ENCODE results near the gene EME1.
A peak's percentile ranks its signal among the peaks of the same experiment; 100 is the strongest.
"Not testable (repeated sequence)": the region's sequence is repeated elsewhere in the genome, so short reads cannot be mapped to it uniquely, and the experiment has no call there.

EME1 gene

DNA sequence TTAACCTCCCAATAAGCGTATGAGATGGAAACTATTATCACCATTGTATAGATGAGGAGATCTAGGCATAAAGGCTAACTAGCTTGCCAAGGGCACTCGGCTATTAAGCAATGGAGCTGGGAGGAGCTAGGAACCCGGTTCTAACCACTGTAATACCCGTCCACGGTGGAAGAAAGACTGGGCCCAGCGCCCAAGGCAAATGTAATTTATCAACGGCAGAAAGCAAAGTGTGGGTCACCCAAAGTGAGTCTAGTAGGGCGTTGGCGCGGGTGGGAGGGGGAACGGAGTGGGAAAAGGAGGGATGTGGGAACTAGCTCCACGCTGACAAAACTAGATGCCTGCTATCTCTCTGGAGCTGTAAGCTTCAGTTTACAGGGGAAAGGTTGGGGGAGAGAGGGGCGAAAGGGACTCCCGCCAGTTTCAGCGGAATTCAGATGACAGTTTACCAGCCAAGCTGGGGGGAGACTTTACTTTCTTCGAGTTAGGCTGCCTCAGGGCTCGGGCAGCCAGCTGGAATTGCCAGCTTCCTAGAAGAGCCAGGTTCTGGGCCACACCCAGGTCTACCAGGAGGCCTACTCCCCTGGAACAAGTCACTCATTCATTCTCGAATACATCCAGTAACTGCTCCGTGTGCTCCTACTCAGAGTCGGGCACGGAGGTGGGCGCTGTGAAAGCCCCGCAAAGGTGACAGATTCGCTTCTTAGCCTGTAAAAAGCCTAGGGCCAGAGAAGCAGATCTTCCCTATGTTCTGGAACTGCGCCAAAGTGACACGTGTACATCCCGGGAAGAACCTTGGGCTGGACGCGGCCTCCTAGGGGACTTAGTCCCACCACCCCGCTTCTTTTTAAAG, 23.5 kb downstream of the EME1 start:
- TF ChIP-seq, protein P1, sequence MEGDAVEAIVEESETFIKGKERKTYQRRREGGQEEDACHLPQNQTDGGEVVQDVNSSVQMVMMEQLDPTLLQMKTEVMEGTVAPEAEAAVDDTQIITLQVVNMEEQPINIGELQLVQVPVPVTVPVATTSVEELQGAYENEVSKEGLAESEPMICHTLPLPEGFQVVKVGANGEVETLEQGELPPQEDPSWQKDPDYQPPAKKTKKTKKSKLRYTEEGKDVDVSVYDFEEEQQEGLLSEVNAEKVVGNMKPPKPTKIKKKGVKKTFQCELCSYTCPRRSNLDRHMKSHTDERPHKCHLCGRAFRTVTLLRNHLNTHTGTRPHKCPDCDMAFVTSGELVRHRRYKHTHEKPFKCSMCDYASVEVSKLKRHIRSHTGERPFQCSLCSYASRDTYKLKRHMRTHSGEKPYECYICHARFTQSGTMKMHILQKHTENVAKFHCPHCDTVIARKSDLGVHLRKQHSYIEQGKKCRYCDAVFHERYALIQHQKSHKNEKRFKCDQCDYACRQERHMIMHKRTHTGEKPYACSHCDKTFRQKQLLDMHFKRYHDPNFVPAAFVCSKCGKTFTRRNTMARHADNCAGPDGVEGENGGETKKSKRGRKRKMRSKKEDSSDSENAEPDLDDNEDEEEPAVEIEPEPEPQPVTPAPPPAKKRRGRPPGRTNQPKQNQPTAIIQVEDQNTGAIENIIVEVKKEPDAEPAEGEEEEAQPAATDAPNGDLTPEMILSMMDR (IDR thresholded peaks at IDR 0.05; ENCODE audit: unreplicated experiment in 3 of 3): no peak
- peak overlapping the region; percentile 96 to 98 (median 97) for H3K4me3 Mint-ChIP-seq
- peaks cover 17% of the 10 kb centered on the region for H3K4me1 Mint-ChIP-seq
- peak overlapping the region; percentile 55 to 78 (median 67) for H3K27ac Mint-ChIP-seq
- peaks cover 2% of the 10 kb centered on the region for H3K9me3 Mint-ChIP-seq
- H3K36me3 Mint-ChIP-seq (ENCODE audit: low read depth): peaks cover 34% of the 10 kb centered on the region
- H3K27me3 Mint-ChIP-seq (ENCODE audit: low read depth): no peaks in the 10 kb centered on the region

DNA sequence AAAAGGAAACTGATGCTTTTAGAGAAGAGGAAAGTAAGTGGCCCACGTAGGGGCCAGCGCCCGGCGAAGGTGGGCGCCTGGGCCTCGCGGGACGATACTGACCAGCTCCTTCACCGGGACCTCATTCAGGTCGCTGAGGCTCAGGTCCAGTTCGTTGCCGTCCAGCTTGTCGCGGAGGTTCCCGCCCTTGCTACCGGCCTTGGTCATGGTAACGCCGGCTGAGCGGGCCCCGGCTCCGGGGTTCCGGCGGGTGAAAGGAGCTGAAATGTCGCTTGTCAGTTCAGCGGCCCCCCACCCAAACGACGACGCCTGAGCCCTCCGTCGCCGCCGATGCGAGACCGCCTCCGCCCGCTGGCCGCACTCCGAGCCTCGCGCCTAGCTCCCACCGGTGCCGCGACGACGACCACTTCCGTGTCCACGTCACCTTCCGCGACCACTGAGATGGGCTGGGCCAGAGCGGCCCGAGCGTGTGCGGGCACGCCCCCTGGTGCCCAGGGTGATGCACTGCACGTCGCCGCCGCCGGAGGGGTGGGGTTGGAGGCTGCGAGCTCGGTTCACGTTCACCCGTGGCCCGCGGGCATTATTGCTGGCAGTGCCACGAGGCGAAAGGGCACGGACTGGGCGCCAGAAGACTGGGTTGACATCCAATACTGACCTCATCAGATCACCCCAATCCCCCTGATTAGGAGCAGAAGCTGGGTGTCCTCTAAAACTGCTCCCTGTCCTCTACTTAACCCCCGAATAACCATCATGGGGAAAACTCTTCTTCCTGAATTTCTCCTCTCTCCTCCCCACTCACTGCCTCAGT, 24.3 kb downstream of the EME1 start, which contains the start of gene LRRC59:
Gene LRRC59, minus strand, starts transcription at position 413 of the 808 bp plus-strand sequence. Its CDS starts 206 bp downstream, at position 207.
- peak within 1 kb of the TSS; percentile 96 to 98 (median 97) for H3K4me3 Mint-ChIP-seq
- H3K27ac Mint-ChIP-seq: peak within 1 kb of the TSS; percentile 65 to 78 (median 67)
- no peaks in the 10 kb centered on the region for H3K27me3 Mint-ChIP-seq (ENCODE audit: low read depth)

DNA sequence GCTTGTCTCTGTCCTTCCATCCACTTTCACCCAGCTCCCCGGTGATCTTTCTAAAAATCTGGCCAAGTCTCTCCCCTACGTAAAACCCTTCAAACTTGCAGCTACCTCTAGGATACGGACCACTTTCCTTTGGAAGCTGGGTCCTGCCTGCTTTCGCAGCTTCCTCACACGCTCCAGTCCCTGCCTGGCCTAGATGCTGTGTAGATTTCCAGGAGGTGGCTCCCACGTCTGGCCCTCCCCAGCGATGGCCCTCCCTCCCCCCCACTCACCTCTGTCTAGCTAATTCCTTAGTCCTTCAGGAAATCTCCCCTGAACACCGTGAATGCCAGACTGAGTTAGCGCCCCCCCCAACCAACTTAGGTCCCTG, 24.9 kb downstream of the EME1 start:
- TF ChIP-seq, protein P1 (IDR thresholded peaks at IDR 0.05; ENCODE audit: unreplicated experiment in 3 of 3): no peak
- Mint-ChIP-seq H3K27ac (peak overlapping the region; percentile 37 to 65 (median 52)), H3K4me3 (peak overlapping the region; percentile 96 to 98 (median 97)), H3K36me3 (ENCODE audit: low read depth) (peaks cover 20% of the 10 kb centered on the region), H3K27me3 (ENCODE audit: low read depth) (no peaks in the 10 kb centered on the region), H3K4me1 (peaks cover 17% of the 10 kb centered on the region), H3K9me3 (peaks cover 2% of the 10 kb centered on the region)

More for the DNA sequence above, 24.3 kb downstream of the EME1 start, which contains the start of gene LRRC59:
- TF ChIP-seq, protein P1 (IDR thresholded peaks at IDR 0.05; ENCODE audit: unreplicated experiment in 3 of 3): peak; percentile 98 to 99 (median 99)
- peaks cover 26% of the 10 kb centered on the region for H3K36me3 Mint-ChIP-seq (ENCODE audit: low read depth)
- H3K4me1 Mint-ChIP-seq: peaks cover 17% of the 10 kb centered on the region
- H3K9me3 Mint-ChIP-seq: peaks cover 2% of the 10 kb centered on the region

DNA sequence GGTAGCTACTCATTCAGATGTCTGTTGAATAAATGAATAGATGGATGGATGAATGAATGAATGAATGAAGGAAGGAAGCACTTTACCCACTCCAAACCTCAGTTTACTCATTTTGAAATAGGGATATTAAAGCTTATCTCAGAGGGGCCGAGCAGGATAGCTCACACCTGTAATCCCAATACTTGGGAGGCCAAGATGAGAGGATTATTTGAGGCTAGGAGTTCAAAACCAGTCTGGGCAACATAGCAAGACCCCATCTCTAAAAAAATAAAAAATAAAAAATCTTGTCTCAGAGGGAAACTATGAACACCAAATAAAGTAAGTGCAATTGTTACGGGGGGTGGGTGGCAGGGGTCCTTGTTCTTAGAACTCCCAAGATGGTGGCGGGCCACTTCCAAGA, 25.6 kb downstream of the EME1 start:
- peaks cover 17% of the 10 kb centered on the region for H3K4me1 Mint-ChIP-seq
- H3K36me3 Mint-ChIP-seq (ENCODE audit: low read depth): peaks cover 13% of the 10 kb centered on the region
- not testable (repeated sequence) for H3K27me3 Mint-ChIP-seq (ENCODE audit: low read depth); H3K9me3 Mint-ChIP-seq; H3K27ac Mint-ChIP-seq
- H3K4me3 Mint-ChIP-seq: peak overlapping the region; percentile 74 to 97 (median 96)

DNA sequence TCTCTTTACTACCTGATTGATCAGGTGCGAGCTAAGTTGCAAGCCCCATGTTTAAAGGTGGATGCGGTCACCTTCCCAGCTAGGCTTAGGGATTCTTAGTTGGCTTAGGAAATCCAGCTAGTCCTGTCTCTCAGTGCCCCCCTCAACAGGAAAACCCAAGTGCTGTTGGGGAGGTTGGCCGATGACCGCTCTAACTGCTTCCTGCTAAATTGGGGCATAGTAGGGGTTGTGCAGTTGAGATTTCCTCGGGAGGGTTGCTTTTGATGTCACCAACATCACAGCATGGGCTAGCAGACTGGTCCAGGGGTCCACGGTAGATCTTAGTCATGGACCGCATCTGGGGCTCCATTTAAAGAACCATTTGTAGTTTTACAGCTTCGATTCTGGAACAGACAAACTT, 26.6 kb downstream of the EME1 start:
- not testable (repeated sequence) for H3K9me3 Mint-ChIP-seq; H3K27me3 Mint-ChIP-seq (ENCODE audit: low read depth); H3K36me3 Mint-ChIP-seq (ENCODE audit: low read depth); H3K27ac Mint-ChIP-seq
- Mint-ChIP-seq H3K4me3 (peak overlapping the region; percentile 44 to 73 (median 71)), H3K4me1 (peaks cover 17% of the 10 kb centered on the region)

DNA sequence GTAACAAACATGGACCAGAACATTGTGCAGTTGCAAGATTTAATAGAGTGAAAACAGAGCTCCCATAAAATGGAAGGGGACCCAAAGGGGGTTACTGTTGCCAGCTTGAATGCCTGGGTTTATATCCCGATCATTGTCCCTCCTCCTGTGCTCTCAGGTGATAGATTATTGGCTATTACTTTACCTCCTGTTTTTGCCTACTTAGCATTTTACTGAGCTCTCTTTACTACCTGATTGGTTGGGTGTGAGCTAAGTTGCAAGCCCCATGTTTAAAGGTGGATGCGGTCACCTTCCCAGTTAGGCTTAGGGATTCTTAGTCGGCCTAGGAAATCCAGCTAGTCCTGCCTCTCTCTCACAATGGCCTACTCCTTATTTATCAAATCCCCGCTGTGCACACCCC, 32.3 kb downstream of the EME1 start:
- H3K9me3 Mint-ChIP-seq; H3K36me3 Mint-ChIP-seq (ENCODE audit: low read depth); H3K27ac Mint-ChIP-seq; H3K4me3 Mint-ChIP-seq; H3K4me1 Mint-ChIP-seq: not testable (repeated sequence)
- peaks cover 21% of the 10 kb centered on the region for H3K27me3 Mint-ChIP-seq (ENCODE audit: low read depth)

DNA sequence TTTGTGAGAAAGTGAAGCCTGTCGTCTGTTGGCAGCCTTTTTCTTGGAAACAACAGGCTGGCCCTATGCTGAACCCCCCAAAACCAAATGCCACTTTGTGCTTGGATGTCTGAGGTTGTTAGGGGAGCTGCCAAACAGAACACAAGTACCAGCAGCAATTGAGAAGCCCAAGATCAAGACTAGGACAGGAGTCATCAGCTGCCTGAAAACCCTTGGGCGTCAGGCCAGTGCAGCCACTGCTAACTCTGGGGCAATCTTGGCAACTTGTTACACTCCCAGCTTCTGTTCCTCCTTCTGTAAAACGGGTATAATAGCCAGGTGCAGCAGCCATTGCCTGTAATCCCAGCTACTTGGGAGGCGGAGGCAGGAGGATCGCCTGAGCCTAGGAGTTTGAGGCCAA, 33.5 kb downstream of the EME1 start:
- Mint-ChIP-seq H3K9me3 (no peaks in the 10 kb centered on the region), H3K27ac (no peak overlapping the region), H3K4me1 (no peaks in the 10 kb centered on the region), H3K4me3 (no peak overlapping the region), H3K36me3 (ENCODE audit: low read depth) (no peaks in the 10 kb centered on the region), H3K27me3 (ENCODE audit: low read depth) (peaks cover 23% of the 10 kb centered on the region)
- TF ChIP-seq, protein P1 (IDR thresholded peaks at IDR 0.05; ENCODE audit: unreplicated experiment in 3 of 3): no peak

All from nephron (organoid).